Kidney epithelial cell (primary cell): ENCODE data around the gene PIP4K2C. TPM values are rescaled to one million over a fixed set of nuclear protein-coding genes. Genes with fewer than 3 reads are reported as not detected.

ENCODE experiments used
- DNase-seq: peaks from one replicate; pipeline ENCODE4 v3.0.0-alpha.2; 2010; ENCODE audit warnings: low read depth
- H3K27me3 ChIP-seq: 2 replicates; pipeline ENCODE4 v1.6.0; 2011; ENCODE audit warnings: low read length; ENCODE audit not compliant: control insufficient read depth, insufficient read depth
- H3K36me3 ChIP-seq: 2 replicates; pipeline ENCODE4 v1.5.1; 2011; ENCODE audit warnings: low read length; ENCODE audit not compliant: control insufficient read depth, insufficient read depth
- H3K4me3 ChIP-seq: 2 replicates; pipeline ENCODE4 v1.5.1; 2011; ENCODE audit warnings: low read depth, mild to moderate bottlenecking, control low read depth, low read length
- total RNA-seq: library from RNA; depleted of rRNA; stranded (reverse); fragments of >200 nt; gene quantifications from 2 replicates; pipeline ENCODE4 v1.2.3, GENCODE V29; 2015
- TF ChIP-seq, protein P1 (sequence below): IDR thresholded peaks from 2 replicates; pipeline ENCODE4 v1.5.1; 2011; ENCODE audit warnings: mild to moderate bottlenecking, moderate library complexity, low read length, control low read depth, inconsistent platforms; ENCODE audit not compliant: insufficient read depth, poor library complexity, severe bottlenecking

The PIP4K2C gene
- total RNA-seq, 1 donor from 2014 or later: 105 TPM

DNA sequence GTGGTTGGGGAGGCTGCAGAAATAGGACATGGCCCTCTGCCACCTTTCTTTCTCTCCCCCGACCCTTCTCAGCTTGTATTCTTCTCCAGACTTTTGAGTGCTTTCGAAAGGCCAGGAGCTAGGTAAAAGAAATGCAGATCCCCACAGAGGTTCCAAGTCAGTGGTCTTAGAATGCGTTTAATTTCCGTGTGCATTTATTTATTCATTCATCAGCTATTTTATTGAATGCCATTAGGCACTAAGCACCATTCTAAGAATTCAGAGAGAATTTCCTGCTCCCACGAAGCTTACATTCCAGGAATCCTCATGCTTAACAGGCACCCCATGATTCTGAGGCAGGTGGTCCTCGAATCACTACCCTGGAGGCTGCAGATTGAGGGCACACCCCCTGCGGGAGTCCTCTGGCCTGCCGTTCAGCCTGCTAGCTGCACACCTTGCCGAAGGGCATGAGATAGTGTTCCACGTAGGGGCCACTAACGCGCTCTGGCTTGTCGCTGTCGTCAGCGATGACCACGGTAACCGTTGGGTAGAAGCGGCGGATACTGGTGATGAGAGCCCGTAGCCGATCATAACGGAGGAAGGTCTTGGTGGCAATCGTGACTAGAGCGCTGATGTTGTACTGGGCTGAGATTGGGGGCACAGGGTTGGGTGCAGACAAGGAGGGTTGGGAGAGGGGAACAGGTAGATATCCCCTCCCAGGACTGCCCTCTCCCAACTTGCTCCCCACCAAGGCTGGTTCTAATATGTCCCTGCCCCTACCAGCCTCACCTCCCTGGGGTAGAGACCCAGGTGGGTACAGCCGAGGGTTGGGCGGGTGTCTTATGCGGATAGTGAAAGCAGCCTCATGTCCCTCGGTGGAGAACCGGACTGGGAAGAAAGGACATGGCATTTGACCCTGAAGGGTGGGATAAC lies 37.5 kb downstream of the PIP4K2C start:
- H3K36me3 ChIP-seq: no peaks in the 10 kb centered on the region
- peaks cover 92% of the 10 kb centered on the region for H3K27me3 ChIP-seq
- no peak overlapping the region for H3K4me3 ChIP-seq
- TF ChIP-seq, protein P1, sequence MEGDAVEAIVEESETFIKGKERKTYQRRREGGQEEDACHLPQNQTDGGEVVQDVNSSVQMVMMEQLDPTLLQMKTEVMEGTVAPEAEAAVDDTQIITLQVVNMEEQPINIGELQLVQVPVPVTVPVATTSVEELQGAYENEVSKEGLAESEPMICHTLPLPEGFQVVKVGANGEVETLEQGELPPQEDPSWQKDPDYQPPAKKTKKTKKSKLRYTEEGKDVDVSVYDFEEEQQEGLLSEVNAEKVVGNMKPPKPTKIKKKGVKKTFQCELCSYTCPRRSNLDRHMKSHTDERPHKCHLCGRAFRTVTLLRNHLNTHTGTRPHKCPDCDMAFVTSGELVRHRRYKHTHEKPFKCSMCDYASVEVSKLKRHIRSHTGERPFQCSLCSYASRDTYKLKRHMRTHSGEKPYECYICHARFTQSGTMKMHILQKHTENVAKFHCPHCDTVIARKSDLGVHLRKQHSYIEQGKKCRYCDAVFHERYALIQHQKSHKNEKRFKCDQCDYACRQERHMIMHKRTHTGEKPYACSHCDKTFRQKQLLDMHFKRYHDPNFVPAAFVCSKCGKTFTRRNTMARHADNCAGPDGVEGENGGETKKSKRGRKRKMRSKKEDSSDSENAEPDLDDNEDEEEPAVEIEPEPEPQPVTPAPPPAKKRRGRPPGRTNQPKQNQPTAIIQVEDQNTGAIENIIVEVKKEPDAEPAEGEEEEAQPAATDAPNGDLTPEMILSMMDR: no peak
- no peak for DNase-seq

DNA sequence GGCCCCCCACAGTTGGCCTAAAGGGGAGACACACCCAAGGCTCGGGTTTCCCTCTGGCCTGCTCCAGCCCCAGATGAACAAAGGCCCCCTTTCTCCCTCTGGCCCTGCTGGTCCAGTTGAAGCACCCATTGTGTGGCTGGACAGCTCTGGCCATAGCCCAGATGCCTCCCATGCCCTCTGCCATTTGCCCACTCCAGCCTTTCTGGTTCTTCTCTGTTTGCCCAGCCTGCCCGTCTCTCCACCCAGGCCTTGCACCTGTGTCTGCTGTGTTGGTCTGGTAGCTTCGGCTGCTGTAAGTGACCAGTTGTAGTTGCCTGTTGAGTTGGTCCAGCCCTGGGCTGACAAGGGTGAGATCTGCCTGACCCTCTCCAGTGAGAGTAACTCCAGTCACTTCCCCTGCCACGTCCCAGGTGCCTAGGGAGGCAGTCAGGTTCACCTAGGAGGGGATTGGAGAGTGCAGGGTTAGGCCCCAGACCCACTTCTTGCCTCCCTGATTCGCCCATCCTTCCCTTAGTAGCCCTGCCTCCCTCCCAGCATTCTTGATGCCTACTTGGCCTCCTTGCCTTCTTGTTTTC lies 39.0 kb downstream of the PIP4K2C start:
- DNase-seq: no peak
- Histone ChIP-seq H3K36me3 (no peaks in the 10 kb centered on the region), H3K27me3 (peaks cover 79% of the 10 kb centered on the region), H3K4me3 (no peak overlapping the region)
- TF ChIP-seq, protein P1: no peak

DNA sequence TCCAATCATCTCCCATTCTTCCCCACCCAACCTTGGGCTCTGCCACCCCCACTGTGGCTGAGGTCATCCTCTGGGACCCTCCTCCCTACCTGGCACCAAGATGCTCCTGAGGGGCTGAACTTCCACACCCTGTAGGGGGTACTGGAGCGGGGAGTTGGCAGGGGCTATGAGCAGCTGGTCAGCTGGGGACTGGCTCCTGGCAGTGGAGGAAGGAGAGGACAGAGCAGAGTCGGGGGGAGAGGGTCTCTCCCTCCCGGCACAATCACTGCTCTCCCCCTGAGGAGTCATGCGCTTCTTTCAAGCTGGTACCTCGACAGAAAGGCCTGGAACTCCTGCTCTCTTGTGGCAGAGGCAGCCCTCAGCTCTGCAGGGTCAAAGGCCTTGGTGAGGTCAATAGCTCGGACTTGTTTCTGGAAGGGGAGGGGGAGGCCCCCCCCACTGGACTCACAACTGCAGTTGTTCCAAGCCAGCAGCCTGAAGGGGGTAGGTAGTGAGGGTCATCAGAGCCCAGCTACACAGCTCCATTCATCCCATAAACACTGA lies 40.0 kb downstream of the PIP4K2C start:
- Histone ChIP-seq H3K4me3 (no peak overlapping the region), H3K27me3 (peaks cover 69% of the 10 kb centered on the region), H3K36me3 (no peaks in the 10 kb centered on the region)
- TF ChIP-seq, protein P1: no peak
- DNase-seq: no peak

DNA sequence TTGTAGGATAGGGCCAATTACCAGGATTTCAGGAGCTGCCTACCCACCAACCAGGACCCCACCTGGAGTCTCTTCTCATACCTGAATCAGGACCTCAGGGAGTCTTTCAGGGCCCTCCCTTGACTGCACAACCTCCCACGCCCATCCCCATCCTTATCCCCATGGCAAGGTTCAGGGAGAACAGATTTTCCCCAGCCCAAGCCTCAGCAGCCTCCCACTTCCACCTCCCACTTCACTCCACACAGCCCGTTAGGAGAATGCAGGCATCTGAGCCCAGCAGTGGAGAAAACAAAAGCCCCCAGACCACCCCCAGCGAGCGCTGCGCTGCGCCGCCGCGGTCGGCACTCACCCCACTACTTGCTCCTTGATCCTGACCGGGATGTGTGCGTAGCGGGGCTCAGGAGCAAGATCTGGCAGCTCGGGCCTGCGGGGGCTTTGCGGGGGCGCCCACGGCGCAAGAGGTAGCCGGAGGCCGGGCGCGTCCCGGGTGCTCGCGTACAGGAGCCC lies 40.6 kb downstream of the PIP4K2C start:
- DNase-seq: no peak
- Histone ChIP-seq H3K36me3 (no peaks in the 10 kb centered on the region), H3K4me3 (no peak overlapping the region), H3K27me3 (peaks cover 63% of the 10 kb centered on the region)
- TF ChIP-seq, protein P1: no peak

DNA sequence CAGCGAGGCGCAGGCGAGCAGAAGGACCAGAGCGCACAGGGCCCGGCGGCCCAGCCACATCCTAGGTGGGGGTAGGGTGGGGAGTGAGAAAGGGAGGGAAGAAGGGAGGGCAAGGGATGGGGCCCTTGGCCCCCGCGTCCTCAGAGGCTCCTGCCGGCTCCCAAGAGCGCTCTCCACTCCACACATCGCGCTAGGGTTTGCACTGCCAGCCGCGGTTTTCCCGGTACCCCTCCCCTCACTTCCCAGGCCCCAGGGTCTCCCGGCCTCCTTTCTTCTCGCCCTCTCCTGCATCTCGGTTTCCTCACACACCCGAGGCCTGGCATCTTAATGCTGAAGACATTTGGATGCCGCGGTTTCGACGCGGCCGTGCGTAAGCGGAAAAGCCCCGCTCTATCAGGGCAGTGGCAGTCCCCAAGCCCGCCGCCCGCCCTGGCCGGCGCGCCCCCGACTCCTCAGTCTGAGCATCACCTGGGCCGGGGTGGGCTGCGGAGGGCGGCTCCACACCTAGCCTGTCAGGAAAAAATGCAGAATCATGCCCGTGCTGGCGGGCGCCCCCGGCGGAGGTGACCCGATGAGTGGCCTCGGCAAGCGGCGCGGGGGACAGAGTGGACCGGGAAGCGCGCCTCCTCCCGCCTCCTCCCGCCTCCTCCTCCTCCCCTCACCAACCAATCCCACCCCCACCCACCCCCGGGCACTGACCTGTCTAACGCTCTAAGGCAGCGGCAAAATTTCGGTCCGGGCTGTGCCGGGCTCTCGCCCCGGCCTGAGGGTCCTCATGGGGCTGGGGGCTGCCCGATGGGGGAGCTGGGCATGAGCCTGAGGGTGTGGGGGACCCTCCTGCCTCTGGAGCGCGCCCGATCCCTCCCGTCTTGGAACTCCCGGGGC lies 41.3 kb downstream of the PIP4K2C start:
- peaks cover 56% of the 10 kb centered on the region for H3K27me3 ChIP-seq

More for the DNA sequence above, 41.3 kb downstream of the PIP4K2C start:
- H3K4me3 ChIP-seq: peak overlapping the region; percentile 39
- no peaks in the 10 kb centered on the region for H3K36me3 ChIP-seq
- TF ChIP-seq, protein P1: no peak
- DNase-seq: no peak
